GM12892 (cell line): ENCODE results near the gene JOSD1.
"Not testable (repeated sequence)": the region's sequence is repeated elsewhere in the genome, so short reads cannot be mapped to it uniquely, and the experiment has no call there.

Experiments used
- DNase-seq: peaks from one replicate; pipeline ENCODE4 v3.0.0; 2011; ENCODE audit not compliant: insufficient read length
- FAIRE-seq: peaks from 2 replicates; lab custom pipeline; 2011; peaks lifted over from hg19 to GRCh38; lab: Jason Lieb, UNC
- POLR2A ChIP-seq: IDR thresholded peaks from 2 replicates; pipeline ENCODE4 v1.6.1; 2011; ENCODE audit warnings: low read depth, low read length, control low read depth
- POLR2AphosphoS5 ChIP-seq: IDR thresholded peaks from 2 replicates; pipeline ENCODE4 v1.6.1; 2011; ENCODE audit warnings: low read depth, low read length, control low read depth
- TAF1 ChIP-seq: IDR thresholded peaks from 2 replicates; pipeline ENCODE4 v1.6.1; 2011; ENCODE audit warnings: low read depth, mild to moderate bottlenecking, control low read depth, low read length, borderline replicate concordance

The JOSD1 gene

DNA sequence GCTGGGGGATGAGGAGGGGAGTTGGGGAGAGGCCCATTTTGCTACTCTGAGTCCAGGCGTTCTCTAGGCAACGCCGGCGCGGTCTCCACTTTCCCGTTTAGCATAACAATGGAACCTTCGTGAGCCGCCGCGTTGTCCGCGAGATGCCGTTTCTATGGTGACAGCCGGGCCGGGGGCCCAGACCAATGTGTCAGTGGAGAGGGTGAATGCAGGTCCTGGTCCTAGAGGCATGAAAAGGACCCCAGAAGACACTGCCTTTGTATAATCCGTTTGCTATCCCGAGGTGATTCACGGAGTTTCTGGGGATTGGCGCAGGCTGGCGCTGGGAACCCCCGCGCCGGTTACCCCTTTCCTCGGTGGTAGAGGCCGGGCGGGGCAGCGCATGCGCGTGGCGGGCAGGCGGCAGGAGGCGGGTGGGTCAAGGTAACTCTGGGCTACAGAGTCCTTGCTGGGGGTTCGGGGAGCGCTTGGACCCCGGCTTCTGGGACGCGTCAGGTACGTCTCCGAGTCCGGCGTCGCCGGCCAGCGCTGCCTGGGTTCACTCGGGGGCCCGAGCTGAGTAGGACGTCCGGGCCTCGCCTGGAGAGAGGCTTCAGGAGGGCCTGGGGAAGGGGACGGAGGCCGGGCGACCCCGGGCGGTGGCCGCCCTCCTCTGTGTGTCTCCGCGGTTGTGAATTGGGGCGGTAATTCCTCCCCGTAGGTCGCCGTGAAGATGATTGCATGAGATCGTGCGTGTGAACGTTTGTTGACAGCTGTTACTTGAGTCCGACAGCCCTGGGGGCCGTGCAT is 44.3 kb downstream of the JOSD1 start, which contains the start of the genes CBY1 and FAM227A:
Gene CBY1 (plus strand): TSS at position 383 of the 789 bp plus-strand sequence. CDS start 11,417 bp downstream, outside the sequence.
Gene FAM227A (minus strand): TSS at position 137 of the 789 bp plus-strand sequence. CDS start 6,224 bp downstream, outside the sequence.
- TF ChIP-seq POLR2AphosphoS5 (peak; percentile 44; the same call in 1 of the 2 replicates), TAF1 (no peak), POLR2A (peak; percentile 31; the same call in 1 of the 2 replicates)
- DNase-seq (peak; percentile 96), FAIRE-seq (peak; percentile 97)

GRCh38 chr22:38655519-38656255 is 45.1 kb downstream of the JOSD1 start:
- TF ChIP-seq POLR2A (no peak), POLR2AphosphoS5 (no peak), TAF1 (no peak)
- FAIRE-seq, result no peak
- no peak for DNase-seq

DNA sequence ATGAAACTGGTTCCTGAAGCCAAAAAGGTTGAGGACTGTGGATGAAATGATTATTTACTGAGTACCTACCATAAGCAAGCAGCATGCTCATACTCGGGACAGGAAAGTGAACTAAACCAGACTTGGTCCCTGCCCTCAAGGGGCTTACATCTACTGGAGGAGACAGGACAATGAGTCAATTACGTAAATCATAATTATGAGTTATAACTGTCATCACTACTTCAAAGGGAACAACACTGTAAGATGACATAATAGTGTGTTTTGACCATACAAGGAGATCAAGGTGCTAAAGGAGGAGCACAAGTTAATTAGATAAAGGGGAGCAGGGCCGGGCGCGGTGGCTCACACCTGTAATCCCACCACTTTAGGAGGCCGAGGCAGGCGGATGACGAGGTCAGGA is 47.0 kb downstream of the JOSD1 start:
- no peak for FAIRE-seq
- DNase-seq, result no peak
- TF ChIP-seq POLR2A, result no peak
- no peak for TF ChIP-seq TAF1
- no peak for TF ChIP-seq POLR2AphosphoS5

- FAIRE-seq (no peak), DNase-seq (no peak)
- TF ChIP-seq POLR2A (no peak), POLR2AphosphoS5 (no peak), TAF1 (no peak)
Observed at GRCh38 chr22:38652859-38653258, 47.9 kb downstream of the JOSD1 start.

- no peak for DNase-seq
- no peak for FAIRE-seq
- TF ChIP-seq TAF1 (no peak), POLR2AphosphoS5 (no peak), POLR2A (no peak)
Observed at GRCh38 chr22:38649841-38650522, 50.8 kb downstream of the JOSD1 start.

- FAIRE-seq (no peak), DNase-seq (no peak)
Observed at GRCh38 chr22:38645430-38645829, 55.3 kb downstream of the JOSD1 start.

DNA sequence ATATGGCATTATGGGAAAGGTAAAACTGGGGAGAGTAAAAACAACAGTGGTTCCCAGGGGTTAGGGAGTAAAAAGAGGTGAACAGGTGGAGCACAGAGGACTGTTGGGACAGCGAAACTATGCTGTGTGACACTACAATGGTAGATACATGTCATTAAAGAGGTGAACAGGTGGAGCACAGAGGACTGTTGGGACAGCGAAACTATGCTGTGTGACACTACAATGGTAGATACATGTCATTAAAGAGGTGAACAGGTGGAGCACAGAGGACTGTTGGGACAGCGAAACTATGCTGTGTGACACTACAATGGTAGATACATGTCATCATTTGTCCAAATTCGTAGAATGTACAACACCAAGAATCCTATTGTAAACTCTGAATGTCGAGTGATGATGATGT is 56.5 kb downstream of the JOSD1 start:
- peak; percentile 89 for FAIRE-seq
- not testable (repeated sequence) for DNase-seq

More at GRCh38 chr22:38645430-38645829, 55.3 kb downstream of the JOSD1 start:
- TF ChIP-seq POLR2AphosphoS5 (no peak), POLR2A (no peak), TAF1 (no peak)

DNA sequence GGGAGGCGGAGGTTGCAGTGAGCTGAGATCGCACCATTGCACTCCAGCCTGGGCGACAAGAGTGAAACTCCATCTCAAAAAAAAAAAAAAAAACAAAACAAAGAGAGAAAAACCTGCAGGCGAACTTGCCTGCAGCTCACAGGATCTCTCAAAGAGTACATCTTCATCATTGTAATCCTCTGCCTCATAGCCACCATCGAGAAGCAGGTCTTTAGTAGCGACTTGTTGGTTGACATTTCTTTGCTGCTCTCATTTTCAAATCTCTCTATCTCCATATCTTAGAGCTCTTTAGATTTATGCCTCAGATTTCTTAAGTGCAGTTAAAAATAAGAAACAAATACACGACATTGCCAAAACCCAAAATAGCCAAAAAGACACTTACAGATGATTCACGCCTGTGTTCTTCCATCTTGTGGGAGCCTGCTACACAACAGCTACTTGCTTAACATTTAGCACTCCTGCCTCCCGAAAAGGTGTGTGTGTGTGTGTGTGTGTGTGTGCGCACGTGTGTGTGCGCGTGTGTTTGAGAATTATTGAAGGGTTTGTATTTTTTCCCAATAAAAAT is 59.2 kb downstream of the JOSD1 start:
- no peak for FAIRE-seq
- no peak for DNase-seq
- no peak for TF ChIP-seq POLR2A
- no peak for TF ChIP-seq POLR2AphosphoS5
- no peak for TF ChIP-seq TAF1

DNA sequence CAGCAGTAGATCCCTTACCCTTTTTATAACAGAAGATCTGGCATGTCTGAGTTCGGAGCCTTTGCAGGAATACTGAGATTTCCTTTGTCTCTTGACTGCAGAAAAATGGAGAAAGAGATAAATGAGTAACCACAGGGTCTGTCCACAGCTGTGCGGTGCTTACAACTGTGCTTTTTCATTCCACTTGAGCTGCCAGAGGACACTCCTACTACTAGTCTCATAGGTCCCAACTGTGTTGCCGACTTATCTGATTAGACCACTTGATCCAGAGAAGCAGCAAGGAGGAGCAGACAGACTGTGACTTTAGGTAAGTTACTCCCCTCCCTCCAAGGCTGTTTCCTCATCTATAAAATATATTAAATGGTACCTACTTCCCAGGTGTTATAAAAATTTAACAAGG is 62.0 kb downstream of the JOSD1 start:
- TF ChIP-seq POLR2AphosphoS5, result no peak
- TF ChIP-seq TAF1, result no peak
- TF ChIP-seq POLR2A, result no peak
- no peak for FAIRE-seq
- no peak for DNase-seq

GRCh38 chr22:38638216-38638615 is 62.5 kb downstream of the JOSD1 start:
- no peak for TF ChIP-seq TAF1
- no peak for TF ChIP-seq POLR2A
- no peak for TF ChIP-seq POLR2AphosphoS5
- FAIRE-seq (no peak), DNase-seq (no peak)
